CD4-positive, alpha-beta T cell treated with Interferon alpha-2 for 1 hour (primary cell): ENCODE measurements around the gene BPIFB3.

Experiments used
- DNase-seq, 2 donors: peaks; one replicate each; pipeline ENCODE4 v3.0.0-alpha.2; 2020 to 2022

BPIFB3 gene, protein sequence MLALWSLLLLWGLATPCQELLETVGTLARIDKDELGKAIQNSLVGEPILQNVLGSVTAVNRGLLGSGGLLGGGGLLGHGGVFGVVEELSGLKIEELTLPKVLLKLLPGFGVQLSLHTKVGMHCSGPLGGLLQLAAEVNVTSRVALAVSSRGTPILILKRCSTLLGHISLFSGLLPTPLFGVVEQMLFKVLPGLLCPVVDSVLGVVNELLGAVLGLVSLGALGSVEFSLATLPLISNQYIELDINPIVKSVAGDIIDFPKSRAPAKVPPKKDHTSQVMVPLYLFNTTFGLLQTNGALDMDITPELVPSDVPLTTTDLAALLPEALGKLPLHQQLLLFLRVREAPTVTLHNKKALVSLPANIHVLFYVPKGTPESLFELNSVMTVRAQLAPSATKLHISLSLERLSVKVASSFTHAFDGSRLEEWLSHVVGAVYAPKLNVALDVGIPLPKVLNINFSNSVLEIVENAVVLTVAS

GRCh38 chr20:33053291-33054106, at the start of gene BPIFB3:
Gene BPIFB3, plus strand, starts transcription at chr20:33053903. Its CDS starts 1,533 bp downstream, at chr20:33055436.
- no peak for DNase-seq

- DNase-seq = no peak
These were observed 49.5 kb upstream of the BPIFB3 start, which contains the start of gene SUN5 for GRCh38 chr20:33004141-33004751. Gene SUN5, minus strand, starts transcription at chr20:33004433. Its CDS starts 93 bp downstream, at chr20:33004340.

GRCh38 chr20:33005132-33005566, 48.6 kb upstream of the BPIFB3 start:
- DNase-seq = peak; percentile 16 to 53

- no peak for DNase-seq
These were observed 47.6 kb upstream of the BPIFB3 start for GRCh38 chr20:33005908-33006775.

- DNase-seq = no peak
These were observed 46.8 kb upstream of the BPIFB3 start for GRCh38 chr20:33006776-33007375.

- no peak for DNase-seq
These were observed 46.0 kb upstream of the BPIFB3 start, which contains the start of gene BPIFB2 for GRCh38 chr20:33007376-33008335. Gene BPIFB2, plus strand, starts transcription at chr20:33007704. Its CDS starts 871 bp downstream, at chr20:33008575.

DNA sequence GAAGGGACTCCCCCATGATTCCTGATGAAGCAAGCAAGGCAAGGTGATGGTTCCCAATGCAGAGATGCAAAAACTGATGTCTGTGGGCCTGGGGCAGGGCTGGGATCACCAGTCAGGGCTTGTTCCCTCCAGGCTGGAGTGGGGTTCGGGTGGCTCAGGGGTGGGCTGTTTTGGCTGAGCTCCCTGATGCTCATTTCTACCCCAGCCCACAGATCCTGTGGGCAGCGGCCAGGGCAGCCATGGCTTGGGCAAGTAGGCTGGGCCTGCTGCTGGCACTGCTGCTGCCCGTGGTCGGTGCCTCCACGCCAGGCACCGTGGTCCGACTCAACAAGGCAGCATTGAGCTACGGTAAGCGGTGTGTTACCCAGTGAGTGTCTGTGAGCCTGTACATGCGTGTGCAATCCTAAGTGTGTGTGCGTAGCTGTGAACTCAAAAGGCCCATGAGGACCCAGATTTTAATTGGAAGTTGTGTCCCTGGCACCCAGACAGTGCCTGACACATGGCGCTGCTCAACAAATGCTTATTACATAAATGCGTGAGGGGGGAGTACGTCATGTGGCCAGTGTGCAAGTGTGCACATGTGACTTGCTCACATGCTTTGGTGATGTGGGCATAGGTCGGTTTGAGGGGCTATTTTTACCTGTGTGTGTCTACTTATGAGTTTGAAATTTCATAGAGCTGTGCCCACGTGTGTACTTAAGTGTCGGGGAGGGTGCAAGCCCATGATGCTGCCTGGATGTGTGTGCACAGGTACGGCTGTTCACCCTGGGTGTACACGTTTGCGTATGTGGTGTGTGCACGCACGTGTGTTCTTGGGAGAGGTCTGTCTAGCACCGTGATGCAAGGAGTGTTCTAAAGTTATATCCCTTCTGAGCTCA, 45.1 kb upstream of the BPIFB3 start:
- no peak for DNase-seq

DNA sequence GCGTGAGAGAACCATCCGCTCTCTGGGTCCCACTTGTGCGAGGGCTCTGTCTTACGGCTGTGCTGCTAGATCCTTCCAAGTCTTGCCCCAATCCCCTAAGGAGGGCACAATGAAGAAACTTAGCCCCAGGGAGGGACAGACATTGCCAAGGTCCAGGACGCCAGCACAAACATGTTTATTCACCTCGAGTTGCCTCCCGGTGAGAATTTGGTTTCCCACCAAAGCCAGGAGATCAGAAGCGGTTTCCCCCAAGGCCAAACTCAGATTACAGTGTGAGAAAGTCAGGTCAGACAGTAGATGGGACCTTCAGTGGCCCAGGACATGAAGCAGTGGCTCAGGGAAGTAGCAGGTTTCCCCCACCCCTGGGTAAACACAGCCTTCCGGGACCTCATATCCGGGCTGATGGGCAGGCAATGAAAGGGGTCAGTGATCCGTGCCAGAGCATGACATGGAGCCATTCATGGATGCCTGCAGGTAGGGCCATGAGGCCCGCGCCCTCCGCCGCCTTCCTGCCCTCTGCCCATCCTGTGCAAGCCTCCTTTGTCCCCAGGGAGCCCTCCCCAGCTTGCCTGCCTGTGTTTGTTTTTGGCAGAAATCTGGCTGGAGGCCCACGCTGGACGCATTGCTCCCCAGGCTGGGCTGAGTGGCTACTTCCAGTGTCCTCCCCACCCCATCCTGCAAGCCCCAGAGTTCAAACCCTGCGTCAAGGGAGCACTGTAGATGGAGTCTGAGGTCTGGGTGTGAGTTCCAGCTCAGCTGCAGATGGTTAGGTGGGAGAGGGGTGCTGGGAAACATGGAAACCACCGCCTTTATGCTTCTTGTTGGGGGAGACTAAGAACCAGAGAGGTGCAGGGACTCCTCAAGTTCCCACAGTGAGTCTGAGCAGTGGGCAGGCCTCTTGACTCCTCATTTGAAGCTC, 44.2 kb upstream of the BPIFB3 start:
- no peak for DNase-seq

GRCh38 chr20:33010133-33010504, 43.6 kb upstream of the BPIFB3 start:
- no peak for DNase-seq

- DNase-seq = no peak
These were observed 42.8 kb upstream of the BPIFB3 start for GRCh38 chr20:33010674-33011449.

GRCh38 chr20:33012327-33013189, 41.1 kb upstream of the BPIFB3 start:
- DNase-seq = no peak

GRCh38 chr20:33013701-33014326, 39.9 kb upstream of the BPIFB3 start:
- DNase-seq = no peak

- no peak for DNase-seq
These were observed 39.2 kb upstream of the BPIFB3 start for GRCh38 chr20:33014336-33015113.

DNA sequence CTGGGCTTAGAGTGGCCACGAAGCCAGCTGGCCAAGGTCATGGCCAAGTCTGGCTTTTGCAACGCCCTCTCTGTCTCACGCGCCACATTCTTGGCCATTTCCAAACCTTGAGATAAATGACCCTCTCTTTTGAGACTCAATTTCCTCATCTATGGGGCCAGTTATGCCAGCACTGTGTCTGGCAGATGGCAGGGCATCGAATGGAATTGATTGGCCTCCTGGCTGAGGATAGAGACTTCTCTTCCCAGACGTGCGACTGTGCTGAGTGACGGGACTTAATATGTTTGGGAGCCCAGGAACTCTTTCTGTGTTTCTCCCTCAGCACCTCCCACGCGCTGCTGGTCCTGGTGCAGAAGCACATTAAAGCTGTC, 38.6 kb upstream of the BPIFB3 start:
- DNase-seq = no peak
